SK-N-SH (cell line): Measurements from ENCODE around the gene ICA1. TPM values are rescaled to one million over a fixed set of nuclear protein-coding genes. Genes with fewer than 3 reads are reported as not detected.

ENCODE experiments used
- CTCF ChIA-PET: fragments of 300-600, 350-600 bp; formaldehyde crosslinking; extraction: SDS; loops from one replicate; lab custom pipeline; 2021; lab: Yijun Ruan, JAX
- POLR2A ChIA-PET: fragments of 350-600 bp; sonication (Branson Sonifier 250); formaldehyde crosslinking; extraction: SDS; loops from one replicate; lab custom pipeline; 2020; ENCODE audit warnings: antibody characterized with exemption, inconsistent platforms; lab: Yijun Ruan, JAX
- DNase-seq: peaks from one replicate; pipeline ENCODE4 v3.0.0; 2012
- H2AFZ ChIP-seq: fragments of 200-600 bp; sonication (generic); 2 replicates; pipeline ENCODE4 v1.8.1; 2016; ENCODE audit warnings: antibody characterized with exemption, mild to moderate bottlenecking, low read depth
- H3F3A ChIP-seq: fragments of 200-600 bp; sonication (generic); replicated peaks from 2 replicates; pipeline ENCODE3; 2016; ENCODE audit warnings: antibody characterized with exemption, mild to moderate bottlenecking; ENCODE audit not compliant: insufficient read depth
- H3K27ac ChIP-seq, 2 experiments: fragments of 200-500 bp in 1 of 2; fragments of 200-600 bp in 1 of 2; sonication (Bioruptor generic) in 1 of 2; sonication (generic), shearing (Covaris generic) in 1 of 2; 2 replicates each; pipeline versions ENCODE4 v1.5.1 to v1.6.1; 2014 to 2016; ENCODE audit warnings: low read depth in 2 of 2, inconsistent platforms in 1 of 2, low read length in 1 of 2, mild to moderate bottlenecking in 1 of 2, mixed read lengths in 1 of 2
- H3K27me3 ChIP-seq: fragments of 200-600 bp; sonication (generic), shearing (Covaris generic); 2 replicates; pipeline ENCODE4 v1.6.1; 2016; ENCODE audit warnings: mixed run types; ENCODE audit not compliant: insufficient read depth
- H3K36me3 ChIP-seq, 2 experiments: fragments of 200-500 bp in 1 of 2; fragments of 200-600 bp in 1 of 2; sonication (Bioruptor generic) in 1 of 2; sonication (generic) in 1 of 2; replicated peaks in 1 of 2; 2 replicates each; pipeline versions ENCODE3 to v1.5.1; 2014 to 2016; ENCODE audit warnings: low read length in 1 of 2, mild to moderate bottlenecking in 1 of 2; ENCODE audit not compliant: insufficient read depth in 2 of 2, control insufficient read depth in 1 of 2
- H3K4me1 ChIP-seq, 2 experiments: fragments of 200-500 bp in 1 of 2; fragments of 200-600 bp in 1 of 2; sonication (Bioruptor generic) in 1 of 2; sonication (generic), shearing (Covaris generic) in 1 of 2; 2 replicates each; pipeline versions ENCODE4 v1.5.1 to v1.6.1; 2014 to 2016; ENCODE audit warnings: low read depth in 1 of 2, low read length in 1 of 2, mixed run types in 1 of 2; ENCODE audit not compliant: insufficient read depth in 2 of 2, control insufficient read depth in 1 of 2
- H3K4me2 ChIP-seq: fragments of 200-600 bp; sonication (generic), shearing (Covaris generic); 2 replicates; pipeline ENCODE4 v1.6.1; 2017; ENCODE audit warnings: mixed run types
- H3K4me3 ChIP-seq, 2 experiments: fragments of 200-500 bp in 1 of 2; fragments of 200-600 bp in 1 of 2; sonication (Bioruptor generic) in 1 of 2; sonication (generic), shearing (Covaris generic) in 1 of 2; 2 replicates each; pipeline versions ENCODE4 v1.5.1 to v1.8.1; 2014 to 2016; ENCODE audit warnings: low read depth in 2 of 2, inconsistent platforms in 1 of 2, low read length in 1 of 2, mild to moderate bottlenecking in 1 of 2, mixed read lengths in 1 of 2, moderate library complexity in 1 of 2
- H3K79me2 ChIP-seq: fragments of 200-600 bp; sonication (generic); 2 replicates; pipeline ENCODE4 v1.8.1; 2017; ENCODE audit warnings: mild to moderate bottlenecking; ENCODE audit not compliant: insufficient read depth
- H3K9ac ChIP-seq: fragments of 200-600 bp; sonication (generic); 2 replicates; pipeline ENCODE4 v1.6.1; 2017; ENCODE audit warnings: mixed run types
- H3K9me2 ChIP-seq: fragments of 200-600 bp; sonication (generic); 2 replicates; pipeline ENCODE4 v1.6.1; 2017; ENCODE audit warnings: mixed run types
- H3K9me3 ChIP-seq: fragments of 200-600 bp; sonication (generic); 2 replicates; pipeline ENCODE4 v1.6.1; 2017; ENCODE audit warnings: mixed run types, mild to moderate bottlenecking, moderate library complexity
- H4K20me1 ChIP-seq: fragments of 200-600 bp; sonication (generic); 2 replicates; pipeline ENCODE4 v1.6.1; 2017; ENCODE audit warnings: mild to moderate bottlenecking, mixed run types; ENCODE audit not compliant: insufficient read depth
- CTCF ChIP-seq: fragments of 200-600 bp; sonication (generic); IDR thresholded peaks from 2 replicates; pipeline ENCODE4 v1.6.1; 2017; ENCODE audit warnings: antibody characterized with exemption, mild to moderate bottlenecking, moderate library complexity
- EP300 ChIP-seq, 2 experiments: IDR thresholded peaks; 2 replicates each; pipeline versions ENCODE4 v1.4.0 to v1.6.1; 2012; ENCODE audit warnings: borderline replicate concordance in 1 of 2, low read depth in 1 of 2, low read length in 1 of 2
- EZH2phosphoT487 ChIP-seq: fragments of 200-600 bp; sonication (generic); IDR thresholded peaks from 2 replicates; pipeline ENCODE4 v1.6.1; 2017; ENCODE audit warnings: low read depth, mixed run types, mild to moderate bottlenecking, antibody characterized with exemption, moderate library complexity, borderline replicate concordance
- FOSL2 ChIP-seq: IDR thresholded peaks from 2 replicates; pipeline ENCODE4 v1.4.0; 2012; ENCODE audit warnings: low read depth, mild to moderate bottlenecking, moderate library complexity, borderline replicate concordance
- FOXM1 ChIP-seq: IDR thresholded peaks from 2 replicates; pipeline ENCODE4 v1.4.0; 2012; ENCODE audit warnings: low read depth, mild to moderate bottlenecking
- GABPA ChIP-seq: IDR thresholded peaks from 2 replicates; pipeline ENCODE4 v1.4.0; 2012; ENCODE audit warnings: low read depth, mild to moderate bottlenecking
- MAX ChIP-seq: IDR thresholded peaks from 2 replicates; pipeline ENCODE4 v1.4.0; 2012; ENCODE audit warnings: low read depth
- NFIC ChIP-seq: IDR thresholded peaks from 2 replicates; pipeline ENCODE4 v1.4.0; 2012; ENCODE audit warnings: borderline replicate concordance
- RCOR1 ChIP-seq: fragments of 150-350 bp; IDR thresholded peaks from 2 replicates; pipeline ENCODE4 v1.6.1; 2017; ENCODE audit warnings: antibody characterized with exemption, low read length
- TEAD4 ChIP-seq: IDR thresholded peaks from 2 replicates; pipeline ENCODE4 v1.4.0; 2012; ENCODE audit warnings: mild to moderate bottlenecking, borderline replicate concordance; ENCODE audit not compliant: insufficient read depth
- USF2 ChIP-seq: fragments of 150-350 bp; IDR thresholded peaks from 2 replicates; pipeline ENCODE4 v1.6.1; 2017; ENCODE audit warnings: antibody characterized with exemption, low read length, low read depth, borderline replicate concordance
- ZBTB33 ChIP-seq: IDR thresholded peaks from 2 replicates; pipeline ENCODE4 v1.4.0; 2012; ENCODE audit warnings: low read depth, borderline replicate concordance
- WGBS: methylation state at CpG from one replicate; pipeline ENCODE4 v1.1.6; 2017; ENCODE audit warnings: low lambda C conversion rate; 5-methylcytosine and 5-hydroxymethylcytosine counted together
- polyA plus RNA-seq, 3 experiments: library from polyadenylated mRNA; depleted of rRNA; stranded (reverse); fragments of >200 nt; gene quantifications; 2 replicates each; pipeline ENCODE4 v1.2.3, GENCODE V29; 2012

Gene ICA1
- polyA plus RNA-seq, 1 of the 3 experiments (the other 2 are of a cell fraction): 2.4 TPM

DNA sequence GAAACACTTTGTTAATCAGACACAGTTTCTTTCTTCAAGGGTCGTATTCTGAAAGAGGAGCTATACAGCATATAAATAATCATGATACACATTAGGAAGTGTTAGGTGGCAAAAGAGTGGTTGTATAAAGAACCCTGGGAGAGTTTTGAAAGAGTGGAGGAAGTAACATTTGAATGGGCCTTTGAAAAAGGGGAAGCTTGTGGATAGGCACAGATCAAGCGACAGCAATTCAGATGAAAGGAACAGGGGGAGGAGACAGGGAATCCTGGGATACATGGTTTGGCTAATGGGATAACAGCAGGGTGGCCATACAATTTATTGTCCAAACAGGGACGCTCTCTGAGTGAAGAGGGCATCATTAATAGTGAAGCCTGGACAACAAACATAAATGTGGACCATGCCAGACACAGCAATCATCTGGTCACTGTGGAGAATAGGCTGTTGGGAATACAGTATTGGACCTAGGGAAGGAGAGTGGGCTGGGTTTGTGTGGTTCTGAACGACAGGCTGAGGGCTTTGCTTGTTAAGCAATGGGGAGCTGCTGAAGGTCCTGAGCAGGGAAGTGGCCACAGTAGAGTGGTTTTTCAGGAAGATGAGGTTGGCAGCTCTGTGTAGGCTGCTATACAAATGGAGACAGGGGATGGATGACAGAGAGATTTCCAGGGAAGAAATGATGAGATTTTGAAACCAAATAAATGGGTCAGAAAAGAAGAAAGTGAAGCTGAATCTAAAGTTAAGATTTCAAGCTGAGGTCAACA is 75.9 kb downstream of the ICA1 start:
- Histone ChIP-seq H3K9ac (no peak overlapping the region), H3K27ac (no peak overlapping the region; a peak in 1 of 4 replicates), H3K4me2 (no peak overlapping the region), H3K27me3 (peaks cover 5% of the 10 kb centered on the region; the same call in 1 of the 2 replicates), H3K36me3 (peaks cover 0 to 4% of the 10 kb centered on the region in 2 experiments), H3K9me3 (no peaks in the 10 kb centered on the region), H3K79me2 (no peaks in the 10 kb centered on the region), H3K4me3 (no peak overlapping the region), H3F3A (no peaks in the 10 kb centered on the region), H2AFZ (no peak overlapping the region), H3K9me2 (no peaks in the 10 kb centered on the region), H3K4me1 (peaks cover 0 to 22% of the 10 kb centered on the region in 2 experiments; a peak in 2 of 4 replicates), H4K20me1 (no peaks in the 10 kb centered on the region)
- WGBS: 63% methylated on average over 4 of the region's 4 CpGs
- no peak for DNase-seq
- POLR2A ChIA-PET: no interaction called here
- no peak for TF ChIP-seq GABPA
- no peak for TF ChIP-seq ZBTB33
- no peak for TF ChIP-seq EP300 (IDR thresholded peaks at IDR 0.05; ENCODE audit: borderline replicate concordance in 1 of 2, low read depth in 1 of 2, low read length in 1 of 2)
- TF ChIP-seq TEAD4: no peak
- no peak for TF ChIP-seq CTCF
- TF ChIP-seq NFIC: no peak
- no peak for TF ChIP-seq USF2
- no peak for TF ChIP-seq MAX
- TF ChIP-seq FOXM1: no peak
- TF ChIP-seq EZH2phosphoT487: no peak
- TF ChIP-seq RCOR1: no peak
- TF ChIP-seq FOSL2: no peak
- CTCF ChIA-PET: interaction anchor here (1.6 to 5.0 kb wide), 4 partner anchors 8 to 591 kb away, joined by 5 to 22 read pairs (median 9); no protein-coding TSS in a partner anchor
